Measurements from ENCODE around the gene DLGAP4.

The DLGAP4 gene

GRCh38 chr20:36391955-36392354, 85.8 kb downstream of the DLGAP4 start:
- no peak overlapping the region for H3K9ac ChIP-seq (ENCODE audit: low read length)
- no peak overlapping the region for H3K4me3 ChIP-seq (ENCODE audit: insufficient read depth, low read length, poor library complexity, severe bottlenecking)
- no peaks in the 10 kb centered on the region for H3F3A ChIP-seq (ENCODE audit: insufficient read depth)
- H3K9me3 ChIP-seq (ENCODE audit: insufficient read depth, low read length), result no peaks in the 10 kb centered on the region
- no peak overlapping the region for H3K4me2 ChIP-seq (ENCODE audit: low read depth, low read length, poor library complexity, severe bottlenecking)
- H3K36me3 ChIP-seq (ENCODE audit: low read length), result no peaks in the 10 kb centered on the region
- TF ChIP-seq EZH2phosphoT487 (conservative IDR thresholded peaks at IDR 0.05; ENCODE audit: low read length) (no peak), CTCF (IDR thresholded peaks at IDR 0.05; ENCODE audit: insufficient read depth, low read length, poor library complexity, severe bottlenecking) (no peak)
- no peak overlapping the region for H2AFZ ChIP-seq (ENCODE audit: low read depth, low read length, severe bottlenecking)
- H3K27ac ChIP-seq (ENCODE audit: low read depth, low read length), result no peak overlapping the region
- no peaks in the 10 kb centered on the region for H4K20me1 ChIP-seq (ENCODE audit: low read depth, low read length)
- H3K27me3 ChIP-seq (ENCODE audit: low read length), result no peaks in the 10 kb centered on the region
- no peaks in the 10 kb centered on the region for H3K79me2 ChIP-seq (ENCODE audit: insufficient read depth, low read length)
- H3K9me2 ChIP-seq (replicated peaks; ENCODE audit: insufficient read depth, low read length), result no peaks in the 10 kb centered on the region

- H3K79me2 ChIP-seq (ENCODE audit: insufficient read depth, low read length), result no peaks in the 10 kb centered on the region
- H3K9me3 ChIP-seq (ENCODE audit: insufficient read depth, low read length), result no peaks in the 10 kb centered on the region
- no peaks in the 10 kb centered on the region for H4K20me1 ChIP-seq (ENCODE audit: low read depth, low read length)
- no peak overlapping the region for H3K27ac ChIP-seq (ENCODE audit: low read depth, low read length)
- H3F3A ChIP-seq (ENCODE audit: insufficient read depth), result no peaks in the 10 kb centered on the region
- no peak overlapping the region for H3K4me2 ChIP-seq (ENCODE audit: low read depth, low read length, poor library complexity, severe bottlenecking)
- no peaks in the 10 kb centered on the region for H3K27me3 ChIP-seq (ENCODE audit: low read length)
- H3K9me2 ChIP-seq (replicated peaks; ENCODE audit: insufficient read depth, low read length), result no peaks in the 10 kb centered on the region
- no peaks in the 10 kb centered on the region for H3K36me3 ChIP-seq (ENCODE audit: low read length)
- no peak for TF ChIP-seq EZH2phosphoT487 (conservative IDR thresholded peaks at IDR 0.05; ENCODE audit: low read length)
- TF ChIP-seq CTCF (IDR thresholded peaks at IDR 0.05; ENCODE audit: insufficient read depth, low read length, poor library complexity, severe bottlenecking), result no peak
- no peak overlapping the region for H3K9ac ChIP-seq (ENCODE audit: low read length)
- H2AFZ ChIP-seq (ENCODE audit: low read depth, low read length, severe bottlenecking), result no peak overlapping the region
- H3K4me3 ChIP-seq (ENCODE audit: insufficient read depth, low read length, poor library complexity, severe bottlenecking), result no peak overlapping the region
These were observed 86.8 kb downstream of the DLGAP4 start for GRCh38 chr20:36392989-36393388.

GRCh38 chr20:36394340-36394965, 88.3 kb downstream of the DLGAP4 start:
- Histone ChIP-seq H3K9ac (ENCODE audit: low read length) (no peak overlapping the region), H3K4me3 (ENCODE audit: insufficient read depth, low read length, poor library complexity, severe bottlenecking) (no peak overlapping the region), H2AFZ (ENCODE audit: low read depth, low read length, severe bottlenecking) (no peak overlapping the region), H3K4me2 (ENCODE audit: low read depth, low read length, poor library complexity, severe bottlenecking) (no peak overlapping the region), H3F3A (ENCODE audit: insufficient read depth) (no peaks in the 10 kb centered on the region), H4K20me1 (ENCODE audit: low read depth, low read length) (no peaks in the 10 kb centered on the region), H3K27me3 (ENCODE audit: low read length) (no peaks in the 10 kb centered on the region), H3K27ac (ENCODE audit: low read depth, low read length) (no peak overlapping the region), H3K9me2 (replicated peaks; ENCODE audit: insufficient read depth, low read length) (no peaks in the 10 kb centered on the region), H3K36me3 (ENCODE audit: low read length) (no peaks in the 10 kb centered on the region), H3K9me3 (ENCODE audit: insufficient read depth, low read length) (no peaks in the 10 kb centered on the region), H3K79me2 (ENCODE audit: insufficient read depth, low read length) (no peaks in the 10 kb centered on the region)
- TF ChIP-seq EZH2phosphoT487 (conservative IDR thresholded peaks at IDR 0.05; ENCODE audit: low read length) (no peak), CTCF (IDR thresholded peaks at IDR 0.05; ENCODE audit: insufficient read depth, low read length, poor library complexity, severe bottlenecking) (no peak)
